Keratinocyte (primary cell): Measurements from ENCODE around the gene COA4. TPM values are rescaled to one million over a fixed set of nuclear protein-coding genes. Genes with fewer than 3 reads are reported as not detected.

ENCODE experiments used
- DNase-seq: peaks from one replicate; pipeline ENCODE4 v3.0.0-alpha.2; 2011; ENCODE audit warnings: low read depth, missing footprints, low spot score
- FAIRE-seq: peaks from 2 replicates; lab custom pipeline; 2011; peaks lifted over from hg19 to GRCh38; lab: Jason Lieb, UNC
- H2AFZ ChIP-seq: 2 replicates; pipeline ENCODE4 v1.6.0; 2012; ENCODE audit warnings: low read length, control low read depth, inconsistent platforms; ENCODE audit not compliant: control insufficient read depth
- H3K27ac ChIP-seq: 2 replicates; pipeline ENCODE4 v1.5.1; 2011; ENCODE audit warnings: low read length; ENCODE audit not compliant: control insufficient read depth, insufficient read depth
- H3K27me3 ChIP-seq: 3 replicates; pipeline ENCODE4 v1.6.0; 2011; ENCODE audit warnings: low read length; ENCODE audit not compliant: control insufficient read depth, insufficient read depth; ENCODE audit errors: extremely low read depth
- H3K36me3 ChIP-seq, 2 experiments: 2 replicates in 1 of 2; 3 replicates in 1 of 2; pipeline ENCODE4 v1.5.1; 2011; ENCODE audit warnings: low read length in 2 of 2, mild to moderate bottlenecking in 1 of 2; ENCODE audit not compliant: control insufficient read depth in 2 of 2, insufficient read depth in 2 of 2; ENCODE audit errors: extremely low read depth in 1 of 2
- H3K4me1 ChIP-seq: 3 replicates; pipeline ENCODE4 v1.5.1; 2011; ENCODE audit warnings: low read length; ENCODE audit not compliant: control insufficient read depth, insufficient read depth; ENCODE audit errors: extremely low read depth
- H3K4me2 ChIP-seq: 3 replicates; pipeline ENCODE4 v1.6.0; 2011; ENCODE audit warnings: low read depth, low read length; ENCODE audit not compliant: control insufficient read depth, insufficient read depth; ENCODE audit errors: extremely low read depth
- H3K4me3 ChIP-seq, 3 experiments: fragments of 200-600 bp in 1 of 3; sonication (generic) in 1 of 3; 2 replicates in 2 of 3; 3 replicates in 1 of 3; pipeline ENCODE4 v1.5.1; 2011 to 2016; ENCODE audit warnings: low read length in 3 of 3, mild to moderate bottlenecking in 3 of 3, control low read depth in 2 of 3, inconsistent platforms in 1 of 3, low read depth in 1 of 3, mixed read lengths in 1 of 3, mixed run types in 1 of 3, moderate library complexity in 1 of 3; ENCODE audit not compliant: control insufficient read depth in 2 of 3, insufficient read depth in 2 of 3; ENCODE audit errors: extremely low read depth in 1 of 3
- H3K79me2 ChIP-seq: 2 replicates; pipeline ENCODE4 v1.6.0; 2012; ENCODE audit warnings: low read length; ENCODE audit not compliant: control insufficient read depth, insufficient read depth
- H3K9ac ChIP-seq: 3 replicates; pipeline ENCODE4 v1.6.0; 2011; ENCODE audit warnings: low read length; ENCODE audit not compliant: control insufficient read depth, insufficient read depth; ENCODE audit errors: extremely low read depth
- H3K9me1 ChIP-seq: 3 replicates; pipeline ENCODE4 v1.6.0; 2011; ENCODE audit warnings: low read length; ENCODE audit not compliant: control insufficient read depth, insufficient read depth; ENCODE audit errors: extremely low read depth
- H3K9me3 ChIP-seq: 2 replicates; pipeline ENCODE4 v1.5.1; 2012; ENCODE audit warnings: low read depth, low read length; ENCODE audit not compliant: control insufficient read depth
- H4K20me1 ChIP-seq: 3 replicates; pipeline ENCODE4 v1.6.0; 2011; ENCODE audit warnings: low read length; ENCODE audit not compliant: control insufficient read depth, insufficient read depth; ENCODE audit errors: extremely low read depth
- CTCF ChIP-seq, 3 experiments: IDR thresholded peaks in 1 of 3; conservative IDR thresholded peaks in 1 of 3; optimal IDR thresholded peaks in 1 of 3; 2 replicates in 2 of 3; 3 replicates in 1 of 3; pipeline versions ENCODE3 to v1.5.1; 2011; ENCODE audit warnings: low read length in 3 of 3, mild to moderate bottlenecking in 3 of 3, moderate library complexity in 2 of 3, control low read depth in 1 of 3, inconsistent platforms in 1 of 3; ENCODE audit not compliant: insufficient read depth in 2 of 3; ENCODE audit errors: extremely low read depth in 1 of 3
- EZH2 ChIP-seq: IDR thresholded peaks from one replicate; pipeline ENCODE4 v1.6.1; 2012; ENCODE audit warnings: inconsistent platforms, mild to moderate bottlenecking, low read length, moderate library complexity
- dilution Hi-C: fragments of 300-500 bp; cut with MboI; formaldehyde crosslinking; loops from one replicate; pipeline ENCODE4 v1.7.0; 2020; ENCODE audit warnings: low sequenced_read_pairs; ENCODE audit not compliant: extremely low pct_ligation_motif_present
- polyA plus RNA-seq, 5 experiments: library from polyadenylated mRNA; depleted of rRNA in 3 of 5; stranded (reverse) in 3 of 5; stranded (forward) in 1 of 5; unstranded in 1 of 5; fragments of >200 nt; gene quantifications; 1 replicate in 1 of 5; 2 replicates in 3 of 5; 3 replicates in 1 of 5; pipeline versions ENCODE4 v1.2.1 to v1.2.3, GENCODE V29; 2011 to 2012; ENCODE audit warnings: missing spikeins in 2 of 5, low read depth in 1 of 5, low replicate concordance in 1 of 5

Gene COA4
- polyA plus RNA-seq, 1 donor (not counting 4 experiments of a cell fraction or from before 2014, with no cell fraction given): 82.2 TPM

DNA sequence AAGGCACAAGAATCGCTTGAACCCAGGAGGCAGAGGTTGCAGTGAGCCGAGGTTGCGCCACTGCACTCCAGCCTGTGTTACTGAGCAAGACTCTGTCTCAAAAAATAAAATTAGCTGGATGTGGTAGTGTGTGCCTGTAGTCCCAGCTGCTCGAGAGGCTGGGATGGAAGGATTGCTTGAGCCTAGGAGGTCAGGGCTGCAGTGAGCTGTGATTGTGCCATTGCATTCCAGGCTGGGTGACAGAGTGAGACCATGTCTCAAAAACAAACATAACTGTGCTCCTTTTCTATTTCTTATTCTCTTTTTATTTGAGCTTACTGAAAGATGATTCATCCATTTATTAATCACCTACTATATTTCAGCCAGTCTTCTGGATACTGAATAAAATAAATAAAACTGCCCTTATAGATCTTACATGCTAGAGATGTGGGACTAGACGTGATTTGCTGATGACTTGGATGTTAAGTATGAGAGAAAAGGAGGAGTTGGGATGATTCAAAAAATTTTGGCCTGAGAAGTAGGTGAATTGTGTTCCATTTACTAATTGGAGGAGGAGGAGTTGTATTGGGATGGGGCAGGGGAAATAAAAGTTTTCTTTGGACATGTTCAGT lies 18.2 kb upstream of the COA4 start:
- DNase-seq (no peak), FAIRE-seq (no peak)
- H3K27me3 ChIP-seq: no peaks in the 10 kb centered on the region
- dilution Hi-C loops: no loop called here
- no peaks in the 10 kb centered on the region for H3K9me3 ChIP-seq
- no peak overlapping the region for H2AFZ ChIP-seq
- H3K9ac ChIP-seq: no peak overlapping the region
- peaks cover 3% of the 10 kb centered on the region for H3K4me1 ChIP-seq
- H3K79me2 ChIP-seq: no peaks in the 10 kb centered on the region
- H3K9me1 ChIP-seq: no peaks in the 10 kb centered on the region
- no peak overlapping the region for H3K4me2 ChIP-seq
- peaks cover 0 to 1% of the 10 kb centered on the region in 2 experiments for H3K36me3 ChIP-seq
- H4K20me1 ChIP-seq: no peaks in the 10 kb centered on the region
- no peak overlapping the region for H3K4me3 ChIP-seq
- H3K27ac ChIP-seq: no peak overlapping the region
- TF ChIP-seq CTCF (optimal IDR thresholded peaks at IDR 0.05 in 1 of 3, IDR thresholded peaks at IDR 0.05 in 1 of 3, conservative IDR thresholded peaks at IDR 0.05 in 1 of 3; ENCODE audit: extremely low read depth in 1 of 3, insufficient read depth in 2 of 3, low read length in 3 of 3): no peak
- TF ChIP-seq EZH2: no peak

- H2AFZ ChIP-seq: no peak overlapping the region
- H3K4me2 ChIP-seq: no peak overlapping the region
- H3K4me1 ChIP-seq: no peaks in the 10 kb centered on the region
- FAIRE-seq (no peak), DNase-seq (no peak)
- H4K20me1 ChIP-seq: no peaks in the 10 kb centered on the region
- no peak overlapping the region for H3K4me3 ChIP-seq
- TF ChIP-seq CTCF (optimal IDR thresholded peaks at IDR 0.05 in 1 of 3, IDR thresholded peaks at IDR 0.05 in 1 of 3, conservative IDR thresholded peaks at IDR 0.05 in 1 of 3; ENCODE audit: extremely low read depth in 1 of 3, insufficient read depth in 2 of 3, low read length in 3 of 3) (no peak), EZH2 (no peak)
- H3K36me3 ChIP-seq: no peaks in the 10 kb centered on the region
- dilution Hi-C loops: no loop called here
- no peak overlapping the region for H3K27ac ChIP-seq
- H3K27me3 ChIP-seq: no peaks in the 10 kb centered on the region
- no peaks in the 10 kb centered on the region for H3K9me3 ChIP-seq
- no peaks in the 10 kb centered on the region for H3K79me2 ChIP-seq
- H3K9ac ChIP-seq: no peak overlapping the region
- no peaks in the 10 kb centered on the region for H3K9me1 ChIP-seq
Observed at GRCh38 chr11:73893041-73893440, 16.4 kb upstream of the COA4 start.
